ENCODE results near the gene CYP26C1.

The CYP26C1 gene

DNA sequence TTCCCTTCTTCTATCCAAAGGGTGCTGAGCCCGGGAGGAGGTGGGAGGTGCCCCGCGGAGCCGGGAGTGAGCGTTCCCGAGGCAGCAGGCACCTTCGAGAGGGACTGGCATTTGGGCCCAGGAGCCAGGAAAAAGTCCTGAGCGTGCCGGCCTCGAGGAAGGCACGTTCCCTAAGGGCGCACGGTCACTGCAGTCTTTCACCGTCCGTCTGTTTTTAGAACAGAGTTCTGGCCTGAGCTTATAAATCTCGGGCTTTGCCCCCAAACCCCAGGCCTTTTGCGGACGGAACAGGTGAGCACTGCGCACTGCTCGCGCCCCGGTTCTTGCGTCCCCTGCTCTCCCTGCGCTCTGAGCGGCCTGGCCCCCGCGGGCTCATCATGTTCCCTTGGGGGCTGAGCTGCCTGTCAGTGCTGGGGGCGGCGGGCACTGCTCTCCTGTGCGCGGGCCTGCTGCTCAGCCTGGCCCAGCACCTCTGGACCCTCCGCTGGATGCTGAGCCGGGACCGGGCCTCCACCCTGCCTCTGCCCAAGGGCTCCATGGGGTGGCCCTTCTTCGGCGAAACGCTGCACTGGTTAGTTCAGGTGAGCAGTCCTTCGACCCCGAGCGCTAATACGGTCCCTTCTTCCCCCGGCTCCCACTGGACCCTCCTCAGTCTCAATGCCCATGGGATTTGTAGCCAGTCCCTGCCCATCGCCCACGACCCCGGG lies 442 bp downstream of the CYP26C1 start:
- Mint-ChIP-seq H3K27me3 (peaks cover 63% of the 10 kb centered on the region), H3K4me3 (no peak overlapping the region), H3K9me3 (no peaks in the 10 kb centered on the region), H3K36me3 (peaks cover 5% of the 10 kb centered on the region), H3K27ac (no peak overlapping the region), H3K4me1 (peaks cover 18% of the 10 kb centered on the region)
- CTCF ChIA-PET, result interaction anchor here (0.9 to 1.5 kb wide), 4 partner anchors 12 to 96 kb away, joined by 3 to 8 read pairs (median 6); partner anchors contain the start of gene CYP26A1
- no peak for DNase-seq

DNA sequence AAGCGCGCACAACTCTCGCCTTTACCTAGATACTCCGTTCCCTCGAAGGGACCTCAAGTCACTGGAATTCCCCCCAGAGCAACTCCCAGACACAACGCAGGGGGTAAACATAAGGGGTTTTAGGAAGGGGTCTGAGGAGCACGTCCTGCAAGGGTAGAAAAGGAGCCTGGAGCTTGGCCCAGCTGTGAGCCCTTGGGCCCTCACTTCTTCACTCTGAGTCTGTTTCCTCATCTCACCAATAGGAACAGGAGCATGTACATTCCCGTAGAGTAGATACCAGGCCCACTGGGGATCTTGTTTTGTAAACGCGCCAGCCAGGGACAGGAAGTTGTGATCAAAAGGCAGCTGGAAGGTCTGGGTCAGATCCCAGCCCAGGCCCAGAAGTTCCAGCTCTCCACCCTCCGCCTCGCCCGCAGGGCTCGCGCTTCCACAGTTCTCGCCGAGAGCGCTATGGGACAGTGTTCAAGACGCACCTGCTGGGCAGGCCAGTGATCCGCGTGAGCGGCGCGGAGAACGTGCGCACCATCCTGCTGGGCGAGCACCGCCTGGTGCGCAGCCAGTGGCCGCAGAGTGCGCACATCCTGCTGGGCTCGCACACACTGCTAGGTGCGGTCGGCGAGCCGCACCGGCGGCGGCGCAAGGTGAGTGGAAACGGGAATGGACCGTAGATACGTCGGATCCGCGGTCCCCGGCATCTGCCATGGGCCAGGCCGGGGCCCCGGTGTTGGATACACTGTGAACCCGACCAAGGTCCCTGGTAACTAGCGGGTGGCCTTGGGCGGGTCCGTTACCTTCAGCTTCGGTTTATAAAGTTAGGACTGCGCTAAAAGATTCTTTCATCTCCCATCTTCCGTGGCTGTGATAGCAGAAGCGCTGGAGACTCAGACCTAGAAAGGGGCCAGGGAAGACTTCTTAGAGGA lies 1.3 kb downstream of the CYP26C1 start:
- CTCF ChIA-PET, result interaction anchor here (0.6 to 1.5 kb wide), 8 partner anchors 11 to 317 kb away, joined by 3 to 8 read pairs (median 4); partner anchors contain the start of gene CYP26A1
- no peaks in the 10 kb centered on the region for H3K9me3 Mint-ChIP-seq
- H3K27me3 Mint-ChIP-seq, result peaks cover 71% of the 10 kb centered on the region
- peaks cover 18% of the 10 kb centered on the region for H3K4me1 Mint-ChIP-seq
- H3K4me3 Mint-ChIP-seq, result peak overlapping the region; percentile 59
- H3K36me3 Mint-ChIP-seq, result peaks cover 5% of the 10 kb centered on the region
- no peak overlapping the region for H3K27ac Mint-ChIP-seq
- no peak for DNase-seq

DNA sequence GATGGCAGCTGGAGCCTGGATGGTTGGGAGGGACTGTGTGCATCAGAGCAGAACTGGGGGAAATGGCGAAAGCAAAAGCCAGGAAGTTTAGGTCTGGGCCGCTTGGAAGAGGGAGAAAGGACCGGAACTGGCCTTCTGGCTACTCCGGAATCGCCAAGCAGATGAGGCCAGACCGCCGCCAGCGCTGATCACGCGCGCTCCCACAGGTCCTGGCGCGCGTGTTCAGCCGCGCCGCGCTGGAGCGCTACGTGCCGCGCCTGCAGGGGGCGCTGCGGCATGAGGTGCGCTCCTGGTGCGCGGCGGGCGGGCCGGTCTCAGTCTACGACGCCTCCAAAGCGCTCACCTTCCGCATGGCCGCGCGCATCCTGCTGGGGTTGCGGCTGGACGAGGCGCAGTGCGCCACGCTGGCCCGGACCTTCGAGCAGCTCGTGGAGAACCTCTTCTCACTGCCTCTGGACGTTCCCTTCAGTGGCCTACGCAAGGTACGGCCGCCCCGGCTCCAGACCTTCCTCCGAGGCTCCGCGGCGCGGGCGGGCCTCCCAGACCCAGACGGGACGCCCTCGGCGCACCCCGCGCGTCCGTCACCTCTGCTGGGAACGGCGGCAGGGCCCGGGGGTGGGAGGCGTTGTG lies 2.0 kb downstream of the CYP26C1 start:
- Mint-ChIP-seq H3K27ac (no peak overlapping the region), H3K4me1 (peaks cover 18% of the 10 kb centered on the region), H3K4me3 (peak overlapping the region; percentile 59), H3K9me3 (no peaks in the 10 kb centered on the region), H3K36me3 (peaks cover 5% of the 10 kb centered on the region), H3K27me3 (peaks cover 79% of the 10 kb centered on the region)
- CTCF ChIA-PET, result interaction anchor here (1.0 to 1.5 kb wide), 5 partner anchors 10 to 109 kb away, joined by 3 to 8 read pairs (median 5); partner anchors contain the start of gene CYP26A1
- DNase-seq, result peak; percentile 67

DNA sequence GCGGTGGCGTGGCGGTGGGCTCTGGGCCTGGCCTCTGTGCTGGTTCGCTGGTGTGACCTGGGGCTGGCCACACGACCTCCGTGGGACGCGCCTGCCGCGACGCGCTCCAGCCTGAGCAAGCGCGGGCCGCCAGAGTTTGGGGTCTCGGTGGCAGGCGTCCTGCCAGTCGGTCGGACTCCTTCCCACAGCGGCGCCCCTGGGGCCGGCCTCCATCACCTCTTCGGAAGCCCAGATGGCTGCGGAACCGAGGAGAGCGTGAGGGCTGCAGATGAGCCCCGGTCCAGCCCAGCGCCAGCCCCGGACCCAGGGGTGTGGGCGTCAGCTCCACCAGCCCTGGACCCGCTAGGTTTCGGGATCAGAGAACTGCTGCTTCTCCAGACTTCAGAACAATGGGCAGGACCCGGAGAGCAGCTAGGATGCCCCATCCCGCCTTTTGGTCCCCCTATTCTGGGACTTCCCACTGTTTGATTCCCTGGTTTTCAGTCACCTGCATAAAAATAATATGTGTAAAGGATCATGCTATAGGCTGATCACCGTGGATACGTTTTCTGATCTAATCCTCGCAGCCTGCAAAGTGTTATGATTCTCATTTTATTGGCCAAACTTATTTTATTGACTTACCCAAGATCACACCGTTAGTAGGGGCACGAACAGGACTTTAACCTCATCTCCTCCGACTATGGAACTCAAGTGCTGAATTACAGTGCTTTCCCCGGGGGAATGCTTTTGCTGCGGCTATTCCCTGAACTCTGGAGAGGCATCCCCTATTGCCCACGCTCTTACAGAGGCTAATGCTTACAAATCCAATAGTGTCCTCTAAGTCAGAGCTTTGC lies 2.8 kb downstream of the CYP26C1 start:
- CTCF ChIA-PET, result interaction anchor here (1.1 kb wide), 2 partner anchors 14 kb away, joined by 3 to 5 read pairs; no protein-coding TSS in a partner anchor
- Mint-ChIP-seq H3K27ac (no peak overlapping the region), H3K27me3 (peaks cover 86% of the 10 kb centered on the region), H3K4me3 (no peak overlapping the region), H3K4me1 (peaks cover 18% of the 10 kb centered on the region), H3K9me3 (no peaks in the 10 kb centered on the region), H3K36me3 (peaks cover 2% of the 10 kb centered on the region)
- DNase-seq, result no peak

DNA sequence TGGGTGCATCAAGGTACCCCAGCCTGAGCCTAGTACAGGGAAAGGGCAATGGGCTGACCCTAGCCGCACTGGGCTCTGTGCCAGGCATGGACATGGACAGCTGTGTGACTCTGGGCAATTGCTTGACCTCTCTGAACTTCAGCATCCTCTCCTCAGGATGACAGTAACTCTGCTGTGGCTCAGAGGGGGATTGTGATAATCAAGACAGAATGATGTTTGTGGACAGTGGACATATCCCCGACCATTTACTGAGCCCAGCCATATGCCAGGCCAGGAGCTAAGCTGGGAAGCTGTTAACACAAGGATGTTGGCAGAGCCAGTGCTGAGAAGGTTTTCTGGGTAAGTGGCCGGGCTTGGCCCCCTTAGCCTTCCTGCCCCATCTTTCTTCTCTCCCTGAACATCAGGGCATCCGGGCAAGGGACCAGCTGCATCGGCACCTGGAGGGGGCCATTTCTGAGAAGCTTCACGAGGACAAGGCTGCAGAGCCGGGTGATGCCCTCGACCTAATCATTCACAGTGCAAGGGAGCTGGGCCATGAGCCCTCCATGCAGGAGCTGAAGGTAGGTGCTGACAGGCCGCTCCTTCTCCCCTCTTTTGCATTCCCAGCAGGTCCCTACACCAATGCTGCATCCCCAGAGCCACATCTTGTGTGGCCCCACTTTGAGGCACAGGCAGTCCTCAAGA lies 3.5 kb downstream of the CYP26C1 start:
- no peak overlapping the region for H3K27ac Mint-ChIP-seq
- peaks cover 22% of the 10 kb centered on the region for H3K4me1 Mint-ChIP-seq
- no peak overlapping the region for H3K4me3 Mint-ChIP-seq
- no peaks in the 10 kb centered on the region for H3K9me3 Mint-ChIP-seq
- peaks cover 93% of the 10 kb centered on the region for H3K27me3 Mint-ChIP-seq
- CTCF ChIA-PET, result interaction anchor here (1.1 kb wide), 1 partner anchor 13 kb away, joined by 3 read pairs; no protein-coding TSS in a partner anchor
- DNase-seq, result no peak
- H3K36me3 Mint-ChIP-seq, result peaks cover 2% of the 10 kb centered on the region

DNA sequence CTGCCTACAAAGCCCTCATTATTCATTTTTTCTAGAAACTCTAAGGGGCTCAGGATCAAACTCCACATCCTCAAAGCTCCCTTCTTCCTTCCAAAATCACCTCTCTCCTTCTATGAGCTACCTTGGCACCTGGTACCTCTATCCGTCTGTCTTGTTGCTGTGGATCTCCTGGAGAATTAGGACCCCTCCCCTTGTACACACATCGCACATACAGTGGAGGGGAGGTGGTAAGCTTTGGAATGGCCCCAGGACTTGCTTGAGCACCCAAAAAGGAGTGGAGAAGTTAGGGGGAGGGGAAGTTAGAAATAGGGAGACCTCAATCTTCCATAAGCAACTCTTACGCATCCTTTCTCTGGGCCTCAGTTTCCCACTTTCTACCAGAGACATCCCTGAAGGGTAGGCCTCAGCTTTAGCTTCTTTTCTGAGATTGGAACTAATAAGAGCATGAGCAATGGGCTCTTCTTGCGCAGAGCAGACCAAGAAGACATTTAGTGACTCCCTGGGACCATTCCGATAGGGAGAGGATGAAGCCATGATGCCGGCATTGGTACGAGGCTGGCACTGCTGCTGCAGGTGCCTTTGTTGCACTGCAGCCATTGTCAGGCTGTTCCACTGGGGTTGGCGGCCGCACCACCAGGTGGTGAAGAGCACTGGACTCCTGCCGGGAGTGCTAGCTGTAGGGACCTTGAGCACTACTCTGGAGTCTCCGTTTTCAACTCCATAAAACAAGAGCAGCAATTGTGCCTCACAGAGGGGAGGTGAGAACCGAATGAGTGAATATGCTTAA lies 4.5 kb downstream of the CYP26C1 start:
- DNase-seq, result no peak
- Mint-ChIP-seq H3K4me3 (no peak overlapping the region), H3K9me3 (no peaks in the 10 kb centered on the region), H3K27ac (peak overlapping the region; percentile 34), H3K4me1 (peaks cover 20% of the 10 kb centered on the region), H3K27me3 (peaks cover 99% of the 10 kb centered on the region), H3K36me3 (peaks cover under 1% of the 10 kb centered on the region)
- CTCF ChIA-PET, result interaction anchor here (1.1 to 3.5 kb wide), 3 partner anchors 12 to 289 kb away, joined by 3 to 15 read pairs (median 3); no protein-coding TSS in a partner anchor

DNA sequence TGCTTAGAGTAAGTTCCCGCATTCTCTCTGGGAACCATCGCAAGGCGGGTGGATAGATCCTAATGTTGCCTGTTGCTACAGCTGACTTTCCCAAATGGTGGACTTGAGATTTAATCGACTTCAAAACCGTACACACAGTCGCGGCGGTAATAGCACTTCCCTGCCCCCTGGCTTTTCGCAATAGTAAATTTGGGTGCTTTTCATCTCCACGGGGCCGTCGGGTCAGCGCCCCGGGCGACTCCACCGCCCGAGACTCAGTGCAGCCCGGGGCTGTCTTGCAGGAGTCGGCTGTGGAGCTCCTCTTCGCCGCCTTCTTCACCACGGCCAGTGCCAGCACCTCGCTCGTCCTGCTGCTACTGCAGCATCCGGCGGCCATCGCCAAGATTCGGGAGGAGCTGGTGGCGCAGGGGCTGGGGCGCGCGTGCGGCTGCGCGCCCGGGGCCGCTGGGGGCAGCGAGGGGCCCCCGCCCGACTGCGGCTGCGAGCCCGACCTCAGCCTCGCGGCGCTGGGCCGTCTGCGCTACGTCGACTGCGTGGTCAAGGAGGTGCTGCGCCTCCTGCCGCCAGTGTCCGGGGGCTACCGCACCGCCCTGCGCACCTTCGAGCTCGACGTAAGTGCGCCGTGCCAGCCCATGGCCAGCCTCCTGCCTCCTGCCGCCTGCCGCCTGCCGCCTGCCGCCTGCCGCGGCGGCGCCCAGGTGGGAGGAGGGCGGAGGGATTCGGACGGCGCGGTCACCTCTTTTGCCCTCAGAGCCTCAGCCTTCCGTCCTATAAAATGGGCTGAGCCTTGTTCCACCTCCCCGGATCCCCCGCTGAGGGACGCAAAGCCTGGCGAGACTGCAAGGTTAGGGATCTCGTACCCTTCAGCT lies 5.3 kb downstream of the CYP26C1 start:
- Mint-ChIP-seq H3K36me3 (no peaks in the 10 kb centered on the region), H3K4me3 (no peak overlapping the region), H3K4me1 (peaks cover 19% of the 10 kb centered on the region), H3K27ac (no peak overlapping the region), H3K9me3 (no peaks in the 10 kb centered on the region), H3K27me3 (peaks cover 100% of the 10 kb centered on the region)
- CTCF ChIA-PET, result interaction anchor here (1.2 to 3.5 kb wide), 2 partner anchors 11 to 288 kb away, joined by 3 to 15 read pairs; no protein-coding TSS in a partner anchor
- no peak for DNase-seq

DNA sequence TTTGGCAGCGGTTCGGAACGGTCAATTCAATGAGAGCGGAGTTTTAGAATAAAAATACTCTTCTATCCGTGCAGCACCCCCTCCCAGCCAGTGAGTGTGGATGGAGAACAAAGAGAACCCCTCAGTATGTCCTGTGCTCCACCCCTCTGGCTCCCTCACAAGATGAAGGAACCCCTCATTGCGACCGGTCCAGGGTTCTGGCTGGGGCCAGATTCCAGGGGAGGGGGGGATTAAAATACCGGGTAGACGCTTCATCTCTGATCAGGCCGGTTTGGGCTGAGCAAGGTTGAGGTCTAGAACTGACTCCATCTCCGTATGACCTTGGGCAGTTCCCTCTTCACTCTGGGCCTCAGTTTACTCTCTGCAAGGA lies 5.9 kb downstream of the CYP26C1 start:
- H3K27me3 Mint-ChIP-seq, result peaks cover 100% of the 10 kb centered on the region
- DNase-seq, result no peak
- no peak overlapping the region for H3K4me3 Mint-ChIP-seq
- no peaks in the 10 kb centered on the region for H3K36me3 Mint-ChIP-seq
- H3K27ac Mint-ChIP-seq, result no peak overlapping the region
- CTCF ChIA-PET, result interaction anchor here (1.2 to 3.5 kb wide), 2 partner anchors 11 to 288 kb away, joined by 3 to 15 read pairs; no protein-coding TSS in a partner anchor
- peaks cover 19% of the 10 kb centered on the region for H3K4me1 Mint-ChIP-seq
- H3K9me3 Mint-ChIP-seq, result no peaks in the 10 kb centered on the region

DNA sequence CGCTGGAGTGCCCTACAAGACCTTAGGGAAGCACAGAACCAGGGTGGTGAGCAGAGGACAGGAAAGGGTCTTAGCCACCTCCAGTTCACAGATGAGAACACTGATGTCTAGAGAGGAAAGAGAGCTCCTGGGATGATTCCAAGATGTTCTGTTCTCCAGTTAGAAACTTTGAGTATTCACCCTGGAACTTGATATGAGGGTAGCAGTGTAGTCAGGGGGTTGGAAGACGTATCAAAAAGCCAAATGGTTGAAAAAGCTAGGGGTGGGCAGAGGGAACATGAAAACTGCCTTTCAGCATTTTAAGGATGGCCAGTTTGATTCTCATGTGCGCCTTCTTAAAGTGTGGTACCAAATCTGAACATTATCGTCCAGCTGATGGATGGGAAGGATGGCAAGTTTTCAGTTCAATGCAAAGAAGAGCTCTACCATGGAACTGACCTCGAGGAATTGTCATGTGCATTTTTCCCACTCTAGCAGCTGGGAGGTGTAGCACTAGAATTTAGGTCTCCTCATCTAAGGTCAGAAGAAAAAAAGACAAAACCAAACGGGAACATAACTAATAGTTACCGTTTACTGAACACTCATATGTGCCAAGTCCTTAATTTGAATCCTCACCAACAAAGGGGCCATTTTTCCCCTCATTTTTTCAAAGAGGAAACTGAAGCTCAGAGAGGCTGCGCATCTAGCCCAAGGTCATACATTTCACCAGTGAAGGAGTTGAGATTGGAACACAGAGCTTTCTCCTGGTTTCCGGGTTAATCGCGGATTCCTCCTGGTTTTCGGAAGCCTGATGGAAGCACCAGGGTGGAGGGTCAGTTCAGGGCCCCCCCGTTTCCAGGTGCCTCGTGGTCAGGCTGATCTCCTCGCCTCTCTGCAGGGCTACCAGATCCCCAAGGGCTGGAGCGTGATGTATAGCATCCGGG lies 7.1 kb downstream of the CYP26C1 start:
- Mint-ChIP-seq H3K9me3 (no peaks in the 10 kb centered on the region), H3K4me1 (peaks cover 16% of the 10 kb centered on the region), H3K4me3 (no peak overlapping the region), H3K27me3 (peaks cover 100% of the 10 kb centered on the region), H3K27ac (no peak overlapping the region), H3K36me3 (no peaks in the 10 kb centered on the region)
- CTCF ChIA-PET, result interaction anchor here (0.7 to 3.5 kb wide), 4 partner anchors 9 to 291 kb away, joined by 4 to 15 read pairs (median 4); no protein-coding TSS in a partner anchor
- DNase-seq, result no peak

DNA sequence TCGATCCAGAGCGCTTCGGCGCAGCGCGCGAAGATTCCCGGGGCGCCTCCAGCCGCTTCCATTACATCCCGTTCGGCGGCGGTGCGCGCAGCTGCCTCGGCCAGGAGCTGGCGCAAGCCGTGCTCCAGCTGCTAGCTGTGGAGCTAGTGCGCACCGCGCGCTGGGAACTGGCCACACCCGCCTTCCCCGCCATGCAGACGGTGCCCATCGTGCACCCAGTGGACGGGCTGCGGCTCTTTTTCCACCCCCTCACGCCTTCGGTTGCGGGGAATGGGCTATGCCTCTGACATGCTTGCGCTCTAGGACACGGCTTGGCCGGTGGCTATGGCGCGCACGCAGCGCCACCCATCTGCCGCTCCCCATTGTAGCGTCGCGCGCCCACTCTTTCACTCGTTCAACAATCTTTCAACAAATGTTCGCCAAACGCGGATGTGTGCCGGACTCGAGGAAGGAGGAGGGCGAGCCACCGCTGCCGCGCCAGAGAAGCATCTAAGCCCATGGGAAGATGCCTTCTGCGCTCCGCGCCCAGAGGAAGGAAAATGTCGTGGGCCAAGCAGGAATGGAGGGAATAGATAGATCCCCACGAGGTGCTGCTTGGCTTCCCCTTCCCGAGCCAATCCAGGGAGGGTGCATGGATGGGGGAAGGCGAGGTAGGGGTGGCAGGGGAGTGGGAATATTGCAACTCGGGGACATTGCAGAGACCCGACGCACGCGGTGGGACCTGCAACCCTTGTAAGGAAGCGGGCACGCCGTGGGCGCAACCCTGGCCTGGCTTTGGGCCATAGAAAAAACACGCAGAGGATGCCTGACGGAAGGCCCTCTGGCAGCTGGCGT lies 8.0 kb downstream of the CYP26C1 start:
- Mint-ChIP-seq H3K27ac (no peak overlapping the region), H3K27me3 (peaks cover 100% of the 10 kb centered on the region), H3K36me3 (no peaks in the 10 kb centered on the region), H3K9me3 (no peaks in the 10 kb centered on the region), H3K4me1 (peaks cover 17% of the 10 kb centered on the region), H3K4me3 (no peak overlapping the region)
- no peak for DNase-seq
- CTCF ChIA-PET, result interaction anchor here (1.4 to 3.5 kb wide), 3 partner anchors 8 to 290 kb away, joined by 4 to 15 read pairs (median 5); no protein-coding TSS in a partner anchor

Measured in activated naive CD4-positive, alpha-beta T cell treated with anti-CD3 and anti-CD28 coated beads, Interleukin-2, amount 10 ng/mL, durations not matched to agents 7 days and 5 days (primary cell).